Endothelial cell (in vitro differentiated cells): ENCODE measurements around the gene TEX14. TPM values are rescaled to one million over a fixed set of nuclear protein-coding genes. Genes with fewer than 3 reads are reported as not detected.

Experiments
- DNase-seq: peaks from one replicate; pipeline ENCODE4 v3.0.0; 2021; ENCODE audit warnings: low spot score
- H3K27ac Mint-ChIP-seq: one replicate; pipeline ENCODE4 v1.8.0; 2021; ENCODE audit warnings: mixed read lengths, inconsistent platforms; ENCODE audit not compliant: unreplicated experiment
- H3K27me3 Mint-ChIP-seq: one replicate; pipeline ENCODE4 v1.8.0; 2021; ENCODE audit warnings: mild to moderate bottlenecking, moderate library complexity, mixed read lengths, inconsistent platforms; ENCODE audit not compliant: unreplicated experiment
- H3K36me3 Mint-ChIP-seq: one replicate; pipeline ENCODE4 v1.8.0; 2021; ENCODE audit warnings: mild to moderate bottlenecking, low read depth, mixed read lengths, inconsistent platforms; ENCODE audit not compliant: unreplicated experiment
- H3K4me1 Mint-ChIP-seq: one replicate; pipeline ENCODE4 v1.8.0; 2021; ENCODE audit warnings: mild to moderate bottlenecking, mixed read lengths, inconsistent platforms; ENCODE audit not compliant: unreplicated experiment
- H3K4me3 Mint-ChIP-seq: one replicate; pipeline ENCODE4 v1.8.0; 2021; ENCODE audit warnings: mild to moderate bottlenecking, mixed read lengths, inconsistent platforms; ENCODE audit not compliant: unreplicated experiment
- H3K9me3 Mint-ChIP-seq: one replicate; pipeline ENCODE4 v1.8.0; 2021; ENCODE audit warnings: mixed read lengths, inconsistent platforms; ENCODE audit not compliant: unreplicated experiment
- total RNA-seq: library from RNA; stranded (reverse); fragmentation: NEBNext Ultra II Directional; extraction: Animal tissue kit (Norgen Biotek cat#: 25700); gene quantifications from one replicate; pipeline ENCODE4 v1.2.1, GENCODE V29; 2021; ENCODE audit not compliant: unreplicated experiment
- TF ChIP-seq, protein P1 (sequence below): fragments of 200-600 bp; sonication (generic); IDR thresholded peaks from one replicate; pipeline ENCODE4 v1.5.0; 2021; ENCODE audit warnings: antibody characterized with exemption; ENCODE audit not compliant: unreplicated experiment

TEX14 gene
- total RNA-seq, 1 donor from 2014 or later, result 0.21 TPM

DNA sequence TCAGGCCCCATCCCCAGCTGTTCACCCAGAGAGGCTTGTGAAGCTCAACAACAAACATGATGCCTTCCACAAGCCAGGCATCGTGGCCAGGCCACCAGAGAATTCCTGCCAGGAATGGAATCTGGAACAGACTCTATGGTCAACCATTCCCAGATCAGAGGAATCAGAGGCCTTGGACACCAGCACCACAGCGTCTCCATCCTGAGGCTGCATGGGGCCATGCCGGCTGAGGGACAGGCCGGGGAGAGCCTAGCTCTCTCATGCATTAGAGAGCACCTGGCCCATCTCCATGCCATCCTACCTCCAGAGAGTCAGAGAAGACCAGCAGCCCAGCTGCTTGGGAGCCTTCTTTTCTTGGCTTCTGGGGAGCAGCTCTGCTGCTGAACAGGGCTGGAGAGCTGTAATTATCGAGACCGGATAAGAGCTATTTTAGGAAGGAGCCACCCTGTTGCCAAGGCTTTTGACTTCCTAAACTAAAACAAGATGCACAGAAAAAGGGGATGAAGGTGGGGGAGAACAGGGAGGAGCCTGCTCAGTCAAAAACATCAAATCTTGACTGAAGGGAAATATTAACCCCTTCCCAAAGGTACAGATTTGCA, 152.9 kb downstream of the TEX14 start:
- H3K36me3 Mint-ChIP-seq, result no peaks in the 10 kb centered on the region
- peaks cover 4% of the 10 kb centered on the region for H3K4me1 Mint-ChIP-seq
- H3K9me3 Mint-ChIP-seq, result no peaks in the 10 kb centered on the region
- H3K27me3 Mint-ChIP-seq, result peaks cover 10% of the 10 kb centered on the region
- no peak overlapping the region for H3K27ac Mint-ChIP-seq
- no peak overlapping the region for H3K4me3 Mint-ChIP-seq
- TF ChIP-seq, protein P1, sequence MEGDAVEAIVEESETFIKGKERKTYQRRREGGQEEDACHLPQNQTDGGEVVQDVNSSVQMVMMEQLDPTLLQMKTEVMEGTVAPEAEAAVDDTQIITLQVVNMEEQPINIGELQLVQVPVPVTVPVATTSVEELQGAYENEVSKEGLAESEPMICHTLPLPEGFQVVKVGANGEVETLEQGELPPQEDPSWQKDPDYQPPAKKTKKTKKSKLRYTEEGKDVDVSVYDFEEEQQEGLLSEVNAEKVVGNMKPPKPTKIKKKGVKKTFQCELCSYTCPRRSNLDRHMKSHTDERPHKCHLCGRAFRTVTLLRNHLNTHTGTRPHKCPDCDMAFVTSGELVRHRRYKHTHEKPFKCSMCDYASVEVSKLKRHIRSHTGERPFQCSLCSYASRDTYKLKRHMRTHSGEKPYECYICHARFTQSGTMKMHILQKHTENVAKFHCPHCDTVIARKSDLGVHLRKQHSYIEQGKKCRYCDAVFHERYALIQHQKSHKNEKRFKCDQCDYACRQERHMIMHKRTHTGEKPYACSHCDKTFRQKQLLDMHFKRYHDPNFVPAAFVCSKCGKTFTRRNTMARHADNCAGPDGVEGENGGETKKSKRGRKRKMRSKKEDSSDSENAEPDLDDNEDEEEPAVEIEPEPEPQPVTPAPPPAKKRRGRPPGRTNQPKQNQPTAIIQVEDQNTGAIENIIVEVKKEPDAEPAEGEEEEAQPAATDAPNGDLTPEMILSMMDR, result no peak
- DNase-seq, result no peak

DNA sequence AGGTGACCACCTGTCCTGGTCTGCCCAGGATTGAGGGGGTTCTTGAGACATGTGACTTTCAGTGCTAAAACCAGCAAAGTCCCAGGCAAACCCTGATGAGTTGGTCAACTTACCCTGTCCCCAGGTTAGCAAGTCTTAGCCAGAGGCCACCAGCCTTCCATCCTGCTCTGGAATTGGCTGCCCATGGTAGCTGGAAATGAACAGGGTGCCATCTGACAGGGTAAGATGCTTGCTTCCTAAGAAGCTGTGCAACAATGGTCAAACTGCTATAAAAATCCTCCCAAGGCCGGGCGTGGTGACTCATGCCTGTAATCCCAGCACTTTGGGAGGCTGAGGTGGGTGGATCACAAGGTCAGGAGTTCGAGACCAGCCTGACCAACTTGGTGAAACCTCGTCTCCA, 154.6 kb downstream of the TEX14 start:
- Mint-ChIP-seq H3K4me3 (no peak overlapping the region), H3K36me3 (peaks cover 4% of the 10 kb centered on the region), H3K27me3 (peaks cover 11% of the 10 kb centered on the region), H3K4me1 (peaks cover 3% of the 10 kb centered on the region), H3K27ac (no peak overlapping the region), H3K9me3 (no peaks in the 10 kb centered on the region)
- no peak for DNase-seq
- TF ChIP-seq, protein P1, result no peak

DNA sequence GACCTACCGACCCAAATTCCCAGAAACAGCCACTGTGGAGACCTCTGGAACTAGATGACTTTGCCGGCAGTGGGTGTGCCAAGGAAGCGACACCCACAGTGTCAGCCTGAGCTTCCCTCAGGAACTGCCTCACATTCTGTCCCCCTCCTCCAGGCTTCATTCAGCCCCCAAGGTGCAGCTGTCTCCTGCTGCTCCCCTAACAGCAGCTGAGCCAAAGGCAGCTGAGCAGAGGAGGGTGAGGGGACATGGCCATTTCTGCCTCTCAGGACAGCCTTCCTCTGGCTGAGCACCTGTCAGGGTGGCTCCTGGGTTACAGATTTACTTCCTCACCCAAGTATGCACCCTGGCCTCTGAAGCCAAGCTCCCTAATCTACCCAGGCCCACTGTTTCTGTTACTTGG, 155.3 kb downstream of the TEX14 start:
- peaks cover 4% of the 10 kb centered on the region for H3K36me3 Mint-ChIP-seq
- H3K27me3 Mint-ChIP-seq, result peaks cover 11% of the 10 kb centered on the region
- H3K4me1 Mint-ChIP-seq, result peaks cover 3% of the 10 kb centered on the region
- H3K27ac Mint-ChIP-seq, result no peak overlapping the region
- no peak for DNase-seq
- TF ChIP-seq, protein P1, result no peak
- H3K9me3 Mint-ChIP-seq, result no peaks in the 10 kb centered on the region
- no peak overlapping the region for H3K4me3 Mint-ChIP-seq

DNA sequence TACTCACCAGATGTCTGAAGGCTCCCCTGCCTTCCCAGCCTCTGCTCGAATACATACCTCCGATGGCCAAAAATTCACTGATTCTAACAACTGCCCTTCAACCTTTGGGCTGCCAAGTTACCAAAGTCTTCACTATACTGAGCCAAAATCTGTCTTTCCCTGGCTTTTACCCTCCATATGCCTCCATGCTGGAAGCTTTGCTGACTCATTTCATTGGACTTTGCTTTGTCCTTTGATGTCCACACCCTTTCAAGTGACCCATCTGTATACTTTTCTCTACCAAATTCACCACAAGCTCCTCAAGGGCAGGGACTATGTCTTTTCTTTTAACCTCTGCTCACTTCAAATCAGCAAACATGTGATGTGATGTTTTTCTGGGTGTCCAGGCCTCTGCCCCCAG, 156.4 kb downstream of the TEX14 start:
- Mint-ChIP-seq H3K4me3 (no peak overlapping the region), H3K27ac (no peak overlapping the region), H3K9me3 (no peaks in the 10 kb centered on the region), H3K4me1 (peaks cover 3% of the 10 kb centered on the region), H3K36me3 (peaks cover 4% of the 10 kb centered on the region), H3K27me3 (peaks cover 11% of the 10 kb centered on the region)
- no peak for DNase-seq
- TF ChIP-seq, protein P1, result no peak

DNA sequence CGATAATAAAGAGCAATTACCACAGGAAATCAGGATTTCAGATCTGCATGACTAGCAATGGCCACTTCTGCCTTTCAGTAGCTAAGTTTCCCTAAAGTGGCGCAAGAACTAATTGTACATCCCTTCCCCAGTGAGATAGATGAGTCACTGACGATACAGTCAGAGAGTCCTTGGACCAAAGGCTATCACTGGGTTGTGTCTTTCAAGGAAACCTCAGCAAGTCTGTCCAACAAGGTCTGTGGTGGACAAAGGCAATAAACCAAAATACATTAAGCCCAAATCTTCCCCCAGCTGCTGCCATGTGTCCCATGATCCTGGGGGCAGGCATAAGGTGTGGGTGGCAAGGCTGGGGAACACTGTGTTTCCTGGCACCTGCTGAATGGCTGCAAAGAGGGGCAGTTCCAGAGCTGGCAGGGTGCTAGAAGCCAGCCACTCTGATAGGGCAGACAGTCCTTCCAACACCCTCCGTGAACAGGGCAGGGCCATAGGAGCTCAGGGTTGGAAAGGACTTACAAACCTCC, 156.9 kb downstream of the TEX14 start:
- TF ChIP-seq, protein P1, result no peak
- Mint-ChIP-seq H3K36me3 (peaks cover 4% of the 10 kb centered on the region), H3K27me3 (peaks cover 11% of the 10 kb centered on the region), H3K4me3 (no peak overlapping the region), H3K27ac (no peak overlapping the region), H3K9me3 (no peaks in the 10 kb centered on the region), H3K4me1 (peaks cover 8% of the 10 kb centered on the region)
- no peak for DNase-seq
